Cardiac muscle cell (in vitro differentiated cells and primary cell): ENCODE data around the gene TYROBP. TPM values are rescaled to one million over a fixed set of nuclear protein-coding genes. Genes with fewer than 3 reads are reported as not detected.
A peak's percentile ranks its signal among the peaks of the same experiment; 100 is the strongest.

Source experiments
- DNase-seq, 2 donors: peaks; one replicate each; pipeline versions ENCODE4 v3.0.0 to v3.0.0-alpha.2; 2010 to 2017; ENCODE audit warnings: low read depth in 1 of 2, low spot score in 1 of 2
- H3K27ac ChIP-seq: fragments of 200-600 bp; sonication (generic); 2 replicates; pipeline ENCODE4 v1.5.1; 2016
- H3K27me3 ChIP-seq: fragments of 200-600 bp; sonication (generic); 2 replicates; pipeline ENCODE4 v1.6.0; 2016; ENCODE audit warnings: control low read depth
- H3K36me3 ChIP-seq: fragments of 200-600 bp; sonication (generic); 2 replicates; pipeline ENCODE4 v1.5.1; 2016; ENCODE audit warnings: control low read depth
- H3K4me1 ChIP-seq: fragments of 200-600 bp; sonication (generic); 2 replicates; pipeline ENCODE4 v1.8.1; 2017; ENCODE audit warnings: low read depth, mild to moderate bottlenecking, mixed run types
- H3K4me3 ChIP-seq: fragments of 200-600 bp; sonication (generic); 2 replicates; pipeline ENCODE4 v1.5.1; 2016; ENCODE audit warnings: mild to moderate bottlenecking
- H3K9me3 ChIP-seq: fragments of 200-600 bp; sonication (generic); 2 replicates; pipeline ENCODE4 v1.5.1; 2017; ENCODE audit warnings: low read depth, mild to moderate bottlenecking, control low read depth
- CTCF ChIP-seq: IDR thresholded peaks from 2 replicates; pipeline ENCODE4 v1.5.1; 2012; ENCODE audit warnings: low read depth, mild to moderate bottlenecking, low read length
- polyA plus RNA-seq: library from polyadenylated mRNA; unstranded; fragments of >200 nt; fragmentation: Nextera tagmentation; extraction: Ambion mirVana; gene quantifications from 2 replicates; pipeline ENCODE4 v1.2.1, GENCODE V29; 2016
- total RNA-seq: library from RNA; depleted of rRNA; stranded (reverse); fragments of >200 nt; gene quantifications from 2 replicates; pipeline ENCODE4 v1.2.3, GENCODE V29; 2016

Gene TYROBP
- total and polyA plus RNA-seq, 2 experiments from 2014 or later = not detected

GRCh38 chr19:35905178-35905727, 2.8 kb downstream of the TYROBP start:
- no peak for DNase-seq
- no peak for TF ChIP-seq CTCF
- peaks cover 12% of the 10 kb centered on the region for H3K4me1 ChIP-seq
- H3K9me3 ChIP-seq = no peaks in the 10 kb centered on the region
- H3K27me3 ChIP-seq = no peaks in the 10 kb centered on the region
- no peak overlapping the region for H3K27ac ChIP-seq
- H3K4me3 ChIP-seq = no peak overlapping the region
- H3K36me3 ChIP-seq = no peaks in the 10 kb centered on the region

- H3K27me3 ChIP-seq = no peaks in the 10 kb centered on the region
- H3K9me3 ChIP-seq = no peaks in the 10 kb centered on the region
- no peak overlapping the region for H3K27ac ChIP-seq
- peaks cover 12% of the 10 kb centered on the region for H3K4me1 ChIP-seq
- TF ChIP-seq CTCF = no peak
- H3K4me3 ChIP-seq = no peak overlapping the region
- no peaks in the 10 kb centered on the region for H3K36me3 ChIP-seq
- no peak for DNase-seq
Measured at GRCh38 chr19:35904311-35905068, 3.6 kb downstream of the TYROBP start.

DNA sequence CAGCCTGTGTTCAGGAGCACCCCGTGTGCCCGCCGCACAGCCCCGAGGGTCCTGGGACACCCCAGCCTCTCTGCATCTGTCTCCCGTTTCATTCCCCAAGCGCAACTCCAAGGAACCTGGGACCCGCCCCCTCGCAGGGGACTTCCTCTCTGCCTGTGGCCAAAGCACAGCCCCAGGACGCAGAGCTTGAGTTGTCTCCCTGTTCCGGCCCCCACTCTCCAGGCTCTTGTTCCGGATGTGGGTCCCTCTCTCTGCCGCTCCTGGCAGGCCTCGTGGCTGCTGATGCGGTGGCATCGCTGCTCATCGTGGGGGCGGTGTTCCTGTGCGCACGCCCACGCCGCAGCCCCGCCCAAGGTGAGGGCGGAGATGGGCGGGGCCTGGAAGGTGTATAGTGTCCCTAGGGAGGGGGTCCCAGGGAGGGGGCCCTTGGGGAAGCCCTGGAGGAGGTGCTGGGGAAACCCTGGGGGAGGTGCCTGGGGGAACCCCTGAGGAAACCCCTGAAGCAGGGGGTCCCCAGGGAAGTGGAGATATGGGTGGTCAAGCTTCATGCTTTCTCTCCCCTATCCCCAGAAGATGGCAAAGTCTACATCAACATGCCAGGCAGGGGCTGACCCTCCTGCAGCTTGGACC, 4.4 kb downstream of the TYROBP start:
- H3K4me3 ChIP-seq = no peak overlapping the region
- no peaks in the 10 kb centered on the region for H3K27me3 ChIP-seq
- H3K4me1 ChIP-seq = peaks cover 12% of the 10 kb centered on the region
- peak; percentile 65 to 73 for DNase-seq
- no peaks in the 10 kb centered on the region for H3K36me3 ChIP-seq
- H3K9me3 ChIP-seq = no peaks in the 10 kb centered on the region
- H3K27ac ChIP-seq = no peak overlapping the region
- no peak for TF ChIP-seq CTCF

- no peak overlapping the region for H3K27ac ChIP-seq
Measured at GRCh38 chr19:35902870-35903475, 5.1 kb downstream of the TYROBP start.

More at GRCh38 chr19:35902870-35903475, 5.1 kb downstream of the TYROBP start:
- DNase-seq = no peak
- Histone ChIP-seq H3K9me3 (no peaks in the 10 kb centered on the region), H3K4me1 (peaks cover 12% of the 10 kb centered on the region), H3K4me3 (no peak overlapping the region), H3K27me3 (no peaks in the 10 kb centered on the region), H3K36me3 (no peaks in the 10 kb centered on the region)
- TF ChIP-seq CTCF = no peak
